ENCODE measurements around the gene DHX9.

Gene DHX9

DNA sequence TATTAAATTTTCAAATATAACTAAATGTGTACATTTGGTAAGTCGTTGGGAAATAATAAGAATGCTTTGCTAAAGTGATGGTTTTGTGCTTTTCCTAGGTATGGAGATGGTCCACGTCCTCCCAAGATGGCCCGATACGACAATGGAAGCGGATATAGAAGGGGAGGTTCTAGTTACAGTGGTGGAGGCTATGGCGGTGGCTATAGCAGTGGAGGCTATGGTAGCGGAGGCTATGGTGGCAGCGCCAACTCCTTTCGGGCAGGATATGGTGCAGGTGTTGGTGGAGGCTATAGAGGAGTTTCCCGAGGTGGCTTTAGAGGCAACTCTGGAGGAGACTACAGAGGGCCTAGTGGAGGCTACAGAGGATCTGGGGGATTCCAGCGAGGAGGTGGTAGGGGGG is 47.8 kb downstream of the DHX9 start:
- H3K4me2 ChIP-seq (ENCODE audit: low read length), result no peak overlapping the region
- H3K4me3 ChIP-seq (ENCODE audit: low read length), result no peak overlapping the region
- H3K36me3 ChIP-seq (ENCODE audit: control insufficient read depth, low read length), result peaks cover 71% of the 10 kb centered on the region
- H3K4me1 ChIP-seq (ENCODE audit: control insufficient read depth, low read length), result no peaks in the 10 kb centered on the region
- TF ChIP-seq, protein P1, sequence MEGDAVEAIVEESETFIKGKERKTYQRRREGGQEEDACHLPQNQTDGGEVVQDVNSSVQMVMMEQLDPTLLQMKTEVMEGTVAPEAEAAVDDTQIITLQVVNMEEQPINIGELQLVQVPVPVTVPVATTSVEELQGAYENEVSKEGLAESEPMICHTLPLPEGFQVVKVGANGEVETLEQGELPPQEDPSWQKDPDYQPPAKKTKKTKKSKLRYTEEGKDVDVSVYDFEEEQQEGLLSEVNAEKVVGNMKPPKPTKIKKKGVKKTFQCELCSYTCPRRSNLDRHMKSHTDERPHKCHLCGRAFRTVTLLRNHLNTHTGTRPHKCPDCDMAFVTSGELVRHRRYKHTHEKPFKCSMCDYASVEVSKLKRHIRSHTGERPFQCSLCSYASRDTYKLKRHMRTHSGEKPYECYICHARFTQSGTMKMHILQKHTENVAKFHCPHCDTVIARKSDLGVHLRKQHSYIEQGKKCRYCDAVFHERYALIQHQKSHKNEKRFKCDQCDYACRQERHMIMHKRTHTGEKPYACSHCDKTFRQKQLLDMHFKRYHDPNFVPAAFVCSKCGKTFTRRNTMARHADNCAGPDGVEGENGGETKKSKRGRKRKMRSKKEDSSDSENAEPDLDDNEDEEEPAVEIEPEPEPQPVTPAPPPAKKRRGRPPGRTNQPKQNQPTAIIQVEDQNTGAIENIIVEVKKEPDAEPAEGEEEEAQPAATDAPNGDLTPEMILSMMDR (IDR thresholded peaks at IDR 0.05; ENCODE audit: low read depth, low read length, poor library complexity, severe bottlenecking), result no peak
- no peak for TF ChIP-seq EZH2phosphoT487 (IDR thresholded peaks at IDR 0.05; ENCODE audit: borderline replicate concordance, low read length)
- H3K27ac ChIP-seq (ENCODE audit: low read depth, low read length), result no peak overlapping the region
- no peaks in the 10 kb centered on the region for H3K9me3 ChIP-seq (ENCODE audit: control insufficient read depth, insufficient read depth, low read length)
- no peaks in the 10 kb centered on the region for H3K27me3 ChIP-seq (ENCODE audit: control insufficient read depth, low read length)
- peaks cover 50% of the 10 kb centered on the region for H3F3A ChIP-seq (ENCODE audit: control insufficient read depth, insufficient read depth)
- no peaks in the 10 kb centered on the region for H3K9me2 ChIP-seq (replicated peaks; ENCODE audit: control insufficient read depth, low read length)
- H4K20me1 ChIP-seq (ENCODE audit: control insufficient read depth, insufficient read depth, low read depth, low read length), result peaks cover 3% of the 10 kb centered on the region; the same call in 1 of the 2 replicates
- H3K79me2 ChIP-seq (ENCODE audit: control insufficient read depth, low read length), result no peaks in the 10 kb centered on the region

DNA sequence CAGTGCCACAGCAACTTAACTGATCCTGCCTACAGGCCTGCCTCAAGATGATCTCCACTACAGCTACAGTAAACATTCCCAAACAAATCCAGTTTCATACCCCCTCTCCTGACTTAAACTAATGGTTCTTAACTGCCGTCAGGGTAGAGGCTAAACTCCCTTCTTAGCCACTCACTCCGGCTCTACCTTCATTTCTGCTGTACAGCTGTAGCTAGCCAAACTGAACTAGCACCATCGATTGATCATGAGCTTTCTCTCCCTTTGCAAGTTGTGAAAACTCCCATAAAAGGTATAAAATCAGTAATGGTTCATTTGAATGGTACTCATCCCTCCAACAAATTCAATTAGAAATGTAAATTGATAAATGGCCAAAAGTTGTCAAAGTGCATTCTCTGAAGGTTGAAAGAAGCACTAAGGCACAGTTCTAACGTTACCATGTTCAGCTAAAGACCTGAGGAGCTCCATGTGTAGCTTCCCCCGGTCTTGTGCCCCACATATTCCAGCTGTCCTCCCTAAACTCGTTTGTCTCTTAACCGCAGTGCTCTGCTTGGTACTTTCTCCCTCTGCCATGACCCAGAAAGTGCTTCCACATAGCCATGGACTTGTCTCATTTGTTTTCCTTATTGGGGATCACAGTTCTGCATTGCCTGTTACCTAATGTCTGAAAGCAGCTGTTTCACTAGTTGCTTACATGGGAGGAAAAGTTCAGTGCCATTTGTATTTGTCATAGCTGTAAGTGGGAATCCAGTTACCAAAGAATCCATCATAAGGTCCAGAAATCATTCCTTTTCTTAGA is 49.8 kb downstream of the DHX9 start:
- Histone ChIP-seq H3K27me3 (ENCODE audit: control insufficient read depth, low read length) (no peaks in the 10 kb centered on the region), H3K4me1 (ENCODE audit: control insufficient read depth, low read length) (no peaks in the 10 kb centered on the region), H3K36me3 (ENCODE audit: control insufficient read depth, low read length) (peaks cover 53% of the 10 kb centered on the region), H3K27ac (ENCODE audit: low read depth, low read length) (no peak overlapping the region), H3K9me3 (ENCODE audit: control insufficient read depth, insufficient read depth, low read length) (no peaks in the 10 kb centered on the region), H3K4me2 (ENCODE audit: low read length) (no peak overlapping the region), H4K20me1 (ENCODE audit: control insufficient read depth, insufficient read depth, low read depth, low read length) (peaks cover 3% of the 10 kb centered on the region; the same call in 1 of the 2 replicates), H3K79me2 (ENCODE audit: control insufficient read depth, low read length) (no peaks in the 10 kb centered on the region), H3K4me3 (ENCODE audit: low read length) (no peak overlapping the region), H3F3A (ENCODE audit: control insufficient read depth, insufficient read depth) (peaks cover 50% of the 10 kb centered on the region), H3K9me2 (replicated peaks; ENCODE audit: control insufficient read depth, low read length) (no peaks in the 10 kb centered on the region)
- TF ChIP-seq, protein P1 (IDR thresholded peaks at IDR 0.05; ENCODE audit: low read depth, low read length, poor library complexity, severe bottlenecking), result no peak
- no peak for TF ChIP-seq EZH2phosphoT487 (IDR thresholded peaks at IDR 0.05; ENCODE audit: borderline replicate concordance, low read length)

DNA sequence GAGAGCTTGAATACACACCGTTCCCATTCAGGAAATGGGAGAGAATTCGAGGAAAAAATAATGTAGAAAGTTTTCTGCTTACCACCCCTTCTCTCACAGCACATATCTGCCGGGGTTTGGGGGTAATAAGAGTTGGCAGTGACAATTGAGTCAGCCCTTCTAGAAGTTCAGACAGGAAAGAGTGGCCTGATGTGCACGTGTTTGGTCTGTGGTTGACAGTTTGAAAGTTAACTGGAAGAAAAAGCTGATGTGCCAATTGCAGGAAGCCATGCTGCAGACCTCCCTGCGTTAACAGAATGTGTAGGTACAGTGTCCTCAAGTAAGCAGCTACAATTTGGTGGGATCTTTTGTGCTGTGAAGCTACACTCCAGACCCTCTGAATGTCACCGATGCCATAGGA is 50.9 kb downstream of the DHX9 start:
- H3K27ac ChIP-seq (ENCODE audit: low read depth, low read length), result no peak overlapping the region
- TF ChIP-seq, protein P1 (IDR thresholded peaks at IDR 0.05; ENCODE audit: low read depth, low read length, poor library complexity, severe bottlenecking), result no peak
- TF ChIP-seq EZH2phosphoT487 (IDR thresholded peaks at IDR 0.05; ENCODE audit: borderline replicate concordance, low read length), result no peak
- H3K4me2 ChIP-seq (ENCODE audit: low read length), result no peak overlapping the region

More for the DNA sequence above, 50.9 kb downstream of the DHX9 start:
- H4K20me1 ChIP-seq (ENCODE audit: control insufficient read depth, insufficient read depth, low read depth, low read length), result peaks cover 3% of the 10 kb centered on the region; the same call in 1 of the 2 replicates
- peaks cover 43% of the 10 kb centered on the region for H3K36me3 ChIP-seq (ENCODE audit: control insufficient read depth, low read length)
- H3K4me3 ChIP-seq (ENCODE audit: low read length), result no peak overlapping the region
- H3F3A ChIP-seq (ENCODE audit: control insufficient read depth, insufficient read depth), result peaks cover 46% of the 10 kb centered on the region
- H3K4me1 ChIP-seq (ENCODE audit: control insufficient read depth, low read length), result no peaks in the 10 kb centered on the region
- no peaks in the 10 kb centered on the region for H3K9me2 ChIP-seq (replicated peaks; ENCODE audit: control insufficient read depth, low read length)
- no peaks in the 10 kb centered on the region for H3K79me2 ChIP-seq (ENCODE audit: control insufficient read depth, low read length)
- H3K9me3 ChIP-seq (ENCODE audit: control insufficient read depth, insufficient read depth, low read length), result no peaks in the 10 kb centered on the region
- no peaks in the 10 kb centered on the region for H3K27me3 ChIP-seq (ENCODE audit: control insufficient read depth, low read length)

Measured in DOHH2 (cell line).